ENCODE measurements around the gene SH3RF3.

The SH3RF3 gene

GRCh38 chr2:109197491-109198418 lies 68.8 kb downstream of the SH3RF3 start:
- H3K36me3 ChIP-seq (ENCODE audit: control insufficient read depth, insufficient read depth, low read length) = no peaks in the 10 kb centered on the region
- H3K4me2 ChIP-seq (ENCODE audit: low read length) = no peak overlapping the region
- no peaks in the 10 kb centered on the region for H3K27me3 ChIP-seq (ENCODE audit: control insufficient read depth, insufficient read depth, low read length)
- no peaks in the 10 kb centered on the region for H3K9me3 ChIP-seq (ENCODE audit: control insufficient read depth, low read length)
- no peak overlapping the region for H2AFZ ChIP-seq
- no peak overlapping the region for H3K27ac ChIP-seq
- no peaks in the 10 kb centered on the region for H3K4me1 ChIP-seq
- no peak overlapping the region for H3K4me3 ChIP-seq (ENCODE audit: low read depth, low read length)
- no peak for TF ChIP-seq CTCF (IDR thresholded peaks at IDR 0.05)
- no peak overlapping the region for H3K9ac ChIP-seq
- H3K79me2 ChIP-seq = no peaks in the 10 kb centered on the region

GRCh38 chr2:109199790-109200189 lies 70.8 kb downstream of the SH3RF3 start:
- Histone ChIP-seq H3K4me2 (ENCODE audit: low read length) (no peak overlapping the region), H3K79me2 (no peaks in the 10 kb centered on the region), H3K9me3 (ENCODE audit: control insufficient read depth, low read length) (no peaks in the 10 kb centered on the region), H3K4me1 (no peaks in the 10 kb centered on the region), H3K27ac (no peak overlapping the region), H3K36me3 (ENCODE audit: control insufficient read depth, insufficient read depth, low read length) (no peaks in the 10 kb centered on the region), H2AFZ (no peak overlapping the region), H3K9ac (no peak overlapping the region), H3K4me3 (ENCODE audit: low read depth, low read length) (no peak overlapping the region), H3K27me3 (ENCODE audit: control insufficient read depth, insufficient read depth, low read length) (no peaks in the 10 kb centered on the region)
- TF ChIP-seq CTCF (IDR thresholded peaks at IDR 0.05) = no peak

GRCh38 chr2:109200616-109201464 lies 71.8 kb downstream of the SH3RF3 start:
- H3K4me3 ChIP-seq (ENCODE audit: low read depth, low read length) = no peak overlapping the region
- H3K27ac ChIP-seq = no peak overlapping the region
- TF ChIP-seq CTCF (IDR thresholded peaks at IDR 0.05) = no peak

GRCh38 chr2:109201465-109202327 lies 72.7 kb downstream of the SH3RF3 start:
- H3K4me3 ChIP-seq (ENCODE audit: low read depth, low read length) = no peak overlapping the region
- H2AFZ ChIP-seq = no peak overlapping the region
- H3K36me3 ChIP-seq (ENCODE audit: control insufficient read depth, insufficient read depth, low read length) = no peaks in the 10 kb centered on the region
- H3K4me2 ChIP-seq (ENCODE audit: low read length) = no peak overlapping the region
- no peak overlapping the region for H3K27ac ChIP-seq
- H3K9me3 ChIP-seq (ENCODE audit: control insufficient read depth, low read length) = no peaks in the 10 kb centered on the region
- no peak overlapping the region for H3K9ac ChIP-seq
- no peaks in the 10 kb centered on the region for H3K27me3 ChIP-seq (ENCODE audit: control insufficient read depth, insufficient read depth, low read length)
- no peak for TF ChIP-seq CTCF (IDR thresholded peaks at IDR 0.05)
- no peaks in the 10 kb centered on the region for H3K79me2 ChIP-seq
- H3K4me1 ChIP-seq = no peaks in the 10 kb centered on the region

More at GRCh38 chr2:109200616-109201464, 71.8 kb downstream of the SH3RF3 start:
- Histone ChIP-seq H3K9me3 (ENCODE audit: control insufficient read depth, low read length) (no peaks in the 10 kb centered on the region), H2AFZ (no peak overlapping the region), H3K4me2 (ENCODE audit: low read length) (no peak overlapping the region), H3K79me2 (no peaks in the 10 kb centered on the region), H3K36me3 (ENCODE audit: control insufficient read depth, insufficient read depth, low read length) (no peaks in the 10 kb centered on the region), H3K9ac (no peak overlapping the region), H3K27me3 (ENCODE audit: control insufficient read depth, insufficient read depth, low read length) (no peaks in the 10 kb centered on the region), H3K4me1 (no peaks in the 10 kb centered on the region)
